Esophagus (tissue), 2 donors: Measurements from ENCODE around the gene ITPR2. TPM values are rescaled to one million over a fixed set of nuclear protein-coding genes. Genes with fewer than 3 reads are reported as not detected.
"Not testable (repeated sequence)": the region's sequence is repeated elsewhere in the genome, so short reads cannot be mapped to it uniquely, and the experiment has no call there.

Source experiments
- H3K27ac ChIP-seq, 2 donors: one replicate each; pipeline ENCODE4 v1.5.1; 2013; ENCODE audit warnings: low read depth in 2 of 2, mild to moderate bottlenecking in 2 of 2, inconsistent platforms in 1 of 2, low read length in 1 of 2, moderate library complexity in 1 of 2
- H3K27me3 ChIP-seq, 2 donors: one replicate each; pipeline ENCODE4 v1.6.1; 2013; ENCODE audit warnings: low read length in 2 of 2, control low read depth in 1 of 2, mild to moderate bottlenecking in 1 of 2; ENCODE audit not compliant: insufficient read depth in 2 of 2, control insufficient read depth in 1 of 2
- H3K36me3 ChIP-seq, 2 donors: one replicate each; pipeline ENCODE4 v1.6.1; 2013; ENCODE audit warnings: low read length in 1 of 2; ENCODE audit not compliant: control insufficient read depth in 2 of 2, insufficient read depth in 2 of 2
- H3K4me1 ChIP-seq, 2 donors: one replicate each; pipeline ENCODE4 v1.6.1; 2013; ENCODE audit warnings: low read length in 1 of 2; ENCODE audit not compliant: control insufficient read depth in 2 of 2, insufficient read depth in 2 of 2
- H3K4me3 ChIP-seq, 2 donors: one replicate each; pipeline ENCODE4 v1.5.1; 2013; ENCODE audit warnings: low read length in 2 of 2, mild to moderate bottlenecking in 2 of 2, low read depth in 1 of 2, moderate library complexity in 1 of 2
- H3K9me3 ChIP-seq, 2 donors: one replicate each; pipeline ENCODE4 v1.6.1; 2013; ENCODE audit warnings: mild to moderate bottlenecking in 2 of 2, low read depth in 1 of 2, low read length in 1 of 2, moderate library complexity in 1 of 2; ENCODE audit not compliant: control insufficient read depth in 2 of 2, insufficient read depth in 1 of 2
- WGBS, 2 donors: extraction: QIAGEN DNeasy Blood & Tissue Kit; methylation state at CpG; one replicate each; pipeline ENCODE4 v1.1.7; 2013; 5-methylcytosine and 5-hydroxymethylcytosine counted together
- polyA plus RNA-seq, 2 donors: library from polyadenylated mRNA; stranded (reverse); fragments of 200-250 nt; gene quantifications; one replicate each; pipeline ENCODE4 v1.2.3, GENCODE V29; 2013
- donor health status: healthy with polysubstance abuse.
- donor health status: Bipolar disorder and iron deficiency.

Gene ITPR2
- polyA plus RNA-seq, 2 donors, result 4.8 to 5.7 TPM

DNA sequence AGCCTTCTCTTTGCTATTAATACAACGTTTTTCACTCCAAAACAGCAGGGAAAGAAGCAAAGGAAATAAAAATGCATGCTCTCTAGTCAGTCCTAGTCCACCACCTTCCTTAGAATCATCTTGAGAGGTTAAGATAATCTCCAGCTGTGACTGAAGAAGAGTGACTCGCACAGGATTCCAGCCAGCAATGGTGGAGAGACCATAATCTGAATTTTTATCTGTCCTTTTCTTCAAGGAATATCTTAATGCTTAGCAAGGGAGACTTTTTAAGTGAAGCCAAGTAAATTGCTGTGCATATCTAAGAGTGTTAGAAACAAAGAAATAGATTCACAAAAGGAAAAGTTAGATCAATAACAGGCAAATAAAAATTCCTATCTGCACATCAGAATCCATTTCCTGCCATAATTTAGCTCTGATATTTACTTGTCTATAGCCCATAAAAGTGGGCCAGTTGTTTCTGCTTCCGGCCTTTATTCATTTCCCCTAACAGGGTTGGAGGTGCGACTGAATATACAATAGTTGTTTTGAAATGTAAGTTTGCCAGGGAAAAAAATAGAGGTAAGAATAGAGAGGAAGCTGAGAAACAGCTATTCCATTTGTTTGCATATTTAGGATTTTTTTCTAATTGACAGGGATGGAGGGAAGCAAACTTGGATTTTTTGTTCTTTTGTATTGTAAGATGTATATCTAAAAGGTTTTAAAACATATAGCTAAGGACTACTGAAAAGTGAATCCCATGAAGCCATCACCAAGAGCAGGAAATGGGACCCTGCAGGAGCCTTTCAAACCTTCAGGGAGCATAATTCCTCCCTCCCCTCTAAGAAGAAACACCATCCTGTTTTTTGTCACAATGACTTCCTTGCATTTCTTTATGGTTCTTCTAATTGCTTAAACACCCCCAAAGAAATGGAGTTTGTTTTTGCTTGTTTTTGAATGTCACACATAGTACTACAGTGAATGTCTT is 154.0 kb downstream of the ITPR2 start:
- Histone ChIP-seq H3K4me3 (no peak overlapping the region), H3K27me3 (no peaks in the 10 kb centered on the region), H3K36me3 (peaks cover 5 to 9% of the 10 kb centered on the region in 2 donors), H3K4me1 (no peaks in the 10 kb centered on the region), H3K9me3 (no peaks in the 10 kb centered on the region), H3K27ac (no peak overlapping the region)
- WGBS, 2 donors, result 59 to 62% methylated on average over 4 of the region's 4 CpGs

DNA sequence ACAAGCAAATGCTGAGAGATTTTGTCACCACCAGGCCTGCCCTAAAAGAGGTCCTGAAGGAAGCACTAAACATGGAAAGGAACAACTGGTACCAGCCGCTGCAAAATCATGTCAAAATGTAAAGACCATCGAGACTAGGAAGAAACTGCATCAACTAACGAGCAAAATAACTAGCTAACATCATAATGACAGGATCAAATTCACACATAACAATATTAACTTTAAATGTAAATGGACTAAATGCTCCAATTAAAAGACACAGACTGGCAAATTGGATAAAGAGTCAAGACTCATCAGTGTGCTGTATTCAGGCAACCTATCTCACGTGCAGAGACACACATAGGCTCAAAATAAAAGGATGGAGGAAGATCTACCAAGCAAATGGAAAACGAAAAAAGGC is 161.5 kb downstream of the ITPR2 start:
- H3K36me3 ChIP-seq, H3K4me3 ChIP-seq, H3K27me3 ChIP-seq, H3K27ac ChIP-seq, H3K9me3 ChIP-seq, H3K4me1 ChIP-seq: not testable (repeated sequence)
- WGBS, 2 donors, result 72 to 93% methylated on average over 5 of the region's 5 CpGs

DNA sequence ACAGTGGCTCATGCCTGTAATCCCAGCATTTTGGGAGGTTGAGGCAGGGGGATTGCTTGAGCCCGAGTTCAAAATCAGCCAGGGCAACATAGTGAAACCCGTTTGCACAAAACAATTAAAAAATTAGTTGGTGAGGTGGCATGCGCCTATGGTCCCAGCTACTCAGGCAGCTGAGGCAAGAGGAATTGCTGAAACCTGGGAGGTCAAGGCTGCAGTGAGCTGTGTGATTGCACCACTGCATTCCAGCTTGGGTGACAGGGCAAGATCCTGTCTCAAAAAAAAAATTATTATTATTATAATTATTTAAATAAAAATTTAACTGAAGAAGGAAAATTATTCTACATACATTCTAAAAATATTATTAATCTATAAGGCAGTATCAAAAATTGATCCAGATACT is 164.1 kb downstream of the ITPR2 start:
- Histone ChIP-seq H3K4me1 (no peaks in the 10 kb centered on the region), H3K4me3 (no peak overlapping the region), H3K9me3 (no peaks in the 10 kb centered on the region), H3K27ac (no peak overlapping the region), H3K27me3 (no peaks in the 10 kb centered on the region), H3K36me3 (peaks cover 0 to 3% of the 10 kb centered on the region in 2 donors)
- WGBS, 2 donors, result 84 to 95% methylated on average over 3 of the region's 3 CpGs

- Histone ChIP-seq H3K27ac (no peak overlapping the region), H3K27me3 (no peaks in the 10 kb centered on the region), H3K9me3 (no peaks in the 10 kb centered on the region), H3K4me3 (no peak overlapping the region), H3K36me3 (peaks cover 0 to 3% of the 10 kb centered on the region in 2 donors), H3K4me1 (no peaks in the 10 kb centered on the region)
- WGBS, 2 donors, result 87 to 94% methylated on average over 1 of the region's 1 CpG
Measured at GRCh38 chr12:26668230-26668629, 164.8 kb downstream of the ITPR2 start.

DNA sequence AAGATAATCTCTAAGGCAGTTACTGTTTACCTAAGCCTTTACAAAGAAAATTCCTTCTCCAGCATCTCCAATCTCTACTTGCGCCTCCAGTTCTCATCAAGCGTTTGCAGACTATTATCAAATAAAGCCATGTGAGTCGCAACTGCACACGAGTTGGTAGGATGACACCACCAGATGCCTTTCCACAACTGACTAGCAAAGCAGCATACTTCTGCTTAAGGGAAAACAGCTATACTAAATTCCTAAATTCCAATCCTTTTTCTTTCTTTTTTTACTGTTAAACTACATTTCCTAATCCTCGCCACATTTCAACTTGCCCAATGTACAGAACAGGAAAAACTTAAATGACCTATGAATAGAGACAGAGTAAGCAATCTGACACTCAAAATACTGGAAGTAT is 166.7 kb downstream of the ITPR2 start:
- Histone ChIP-seq H3K4me3 (no peak overlapping the region), H3K27me3 (no peaks in the 10 kb centered on the region), H3K36me3 (peaks cover 0 to 3% of the 10 kb centered on the region in 2 donors), H3K27ac (no peak overlapping the region), H3K9me3 (no peaks in the 10 kb centered on the region), H3K4me1 (no peaks in the 10 kb centered on the region)
- WGBS, 2 donors, result 91 to 92% methylated on average over 5 of the region's 5 CpGs

GRCh38 chr12:26661399-26661798 is 171.6 kb downstream of the ITPR2 start:
- no peaks in the 10 kb centered on the region for H3K27me3 ChIP-seq
- no peak overlapping the region for H3K27ac ChIP-seq
- no peak overlapping the region for H3K4me3 ChIP-seq
- 76 to 97% methylated on average over 3 of the region's 3 CpGs for WGBS, 2 donors
- H3K9me3 ChIP-seq, result no peaks in the 10 kb centered on the region
- H3K36me3 ChIP-seq, result peaks cover 0 to 5% of the 10 kb centered on the region in 2 donors
- no peaks in the 10 kb centered on the region for H3K4me1 ChIP-seq

GRCh38 chr12:26659930-26660329 is 173.1 kb downstream of the ITPR2 start:
- no peaks in the 10 kb centered on the region for H3K9me3 ChIP-seq
- WGBS, 2 donors, result 72 to 96% methylated on average over 2 of the region's 2 CpGs
- H3K4me1 ChIP-seq, result no peaks in the 10 kb centered on the region
- peaks cover 0 to 5% of the 10 kb centered on the region in 2 donors for H3K36me3 ChIP-seq
- no peak overlapping the region for H3K4me3 ChIP-seq
- H3K27ac ChIP-seq, result no peak overlapping the region
- H3K27me3 ChIP-seq, result no peaks in the 10 kb centered on the region

DNA sequence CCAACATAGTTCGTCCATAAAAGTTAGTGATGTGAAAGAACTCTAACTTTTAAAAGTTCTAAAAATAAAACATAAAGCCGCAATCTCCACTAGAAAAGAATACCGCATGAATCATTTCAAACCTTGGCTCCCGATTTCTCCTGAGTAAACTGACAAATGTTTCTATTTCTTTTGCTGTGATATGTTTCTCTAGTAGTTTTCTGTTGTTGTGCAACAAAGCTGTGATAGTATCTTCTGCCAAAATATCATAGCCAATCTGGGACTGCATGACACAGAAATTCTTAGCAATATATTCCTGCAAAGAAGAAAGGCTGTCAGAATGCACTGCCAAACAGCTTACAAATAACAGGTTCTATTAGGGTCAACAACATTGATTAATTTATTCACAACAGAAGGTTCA is 174.0 kb downstream of the ITPR2 start:
- Histone ChIP-seq H3K27ac (no peak overlapping the region), H3K4me1 (no peaks in the 10 kb centered on the region), H3K36me3 (peaks cover 0 to 10% of the 10 kb centered on the region in 2 donors), H3K27me3 (no peaks in the 10 kb centered on the region), H3K9me3 (no peaks in the 10 kb centered on the region), H3K4me3 (no peak overlapping the region)
- WGBS, 2 donors, result 74 to 83% methylated on average over 4 of the region's 4 CpGs

GRCh38 chr12:26654623-26655022 is 178.4 kb downstream of the ITPR2 start:
- H3K27ac ChIP-seq, result no peak overlapping the region
- peaks cover 0 to 10% of the 10 kb centered on the region in 2 donors for H3K36me3 ChIP-seq
- H3K27me3 ChIP-seq, result no peaks in the 10 kb centered on the region
- H3K4me1 ChIP-seq, result no peaks in the 10 kb centered on the region
- H3K9me3 ChIP-seq, result no peaks in the 10 kb centered on the region
- no peak overlapping the region for H3K4me3 ChIP-seq
